Measurements from ENCODE around the gene CCDC148. TPM values are rescaled to one million over a fixed set of nuclear protein-coding genes. Genes with fewer than 3 reads are reported as not detected.

CCDC148 gene
- total and polyA plus RNA-seq, 10 of the 15 experiments (the other 5 are each of a cell fraction or from before 2014, with no cell fraction given) = 0.07 to 0.30 (median 0.18) TPM; not detected in 7

- H3K36me3 ChIP-seq (ENCODE audit: control insufficient read depth in 2 of 2, insufficient read depth in 2 of 2, low read length in 1 of 2) = no peaks in the 10 kb centered on the region
- FAIRE-seq (no peak), ATAC-seq (no peak; the same call in 2 of the 3 replicates), DNase-seq (ENCODE audit: low read depth, low spot score) (no peak)
- H2AFZ ChIP-seq (ENCODE audit: control insufficient read depth, low read depth, low read length) = no peak overlapping the region
- no peak overlapping the region for H3K27ac ChIP-seq (ENCODE audit: control insufficient read depth, insufficient read depth)
- H4K20me1 ChIP-seq (ENCODE audit: control insufficient read depth, insufficient read depth) = no peaks in the 10 kb centered on the region
- ChIA-PET RAD21 (ENCODE audit: unreplicated experiment) (no interaction called here), POLR2A (no interaction called here), SMC1A (ENCODE audit: uncharacterized antibody, unreplicated experiment) (interaction anchor here (1.1 kb wide), 1 partner anchor 8 kb away, joined by 3 read pairs; no protein-coding TSS in a partner anchor), CTCF (interaction anchor here (0.6 to 5.9 kb wide), 3 partner anchors 12 to 1161 kb away, joined by 3 to 24 read pairs (median 3); no protein-coding TSS in a partner anchor)
- H3K79me2 ChIP-seq (ENCODE audit: control insufficient read depth, insufficient read depth, low read length) = peaks cover 6% of the 10 kb centered on the region
- peaks cover 1% of the 10 kb centered on the region; the same call in 1 of the 2 replicates for H3K4me1 ChIP-seq (ENCODE audit: control insufficient read depth, insufficient read depth, low read length)
- no peak overlapping the region for H3K4me2 ChIP-seq (ENCODE audit: control insufficient read depth, insufficient read depth)
- BruUV-seq (replicated peaks) = no TSS peak
- in situ Hi-C loops (cut with MboI) = no loop called here
- H3K9me3 ChIP-seq (replicated peaks; ENCODE audit: control insufficient read depth, insufficient read depth, low read length) = no peaks in the 10 kb centered on the region
- H3K27me3 ChIP-seq (replicated peaks in 1 of 2; ENCODE audit: control insufficient read depth in 2 of 2, insufficient read depth in 2 of 2, low read length in 1 of 2) = no peaks in the 10 kb centered on the region
- intact Hi-C loops (cut with micrococcal nuclease; ENCODE audit: unreplicated experiment) = loop anchor here (5.0 kb wide), 1 partner anchor 289 kb away; no protein-coding TSS in a partner anchor
- 80% methylated on average over 6 of the region's 6 CpGs for WGBS (ENCODE audit: insufficient coverage, insufficient replicate concordance, low lambda C conversion rate, missing lambda C conversion rate)
- H3K9ac ChIP-seq (ENCODE audit: control insufficient read depth, insufficient read depth, low read length) = no peak overlapping the region
- TF ChIP-seq CBFB (IDR thresholded peaks at IDR 0.05; ENCODE audit: low read depth) (no peak), NR2C1 (IDR thresholded peaks at IDR 0.05) (no peak), HCFC1 (IDR thresholded peaks at IDR 0.05; ENCODE audit: low read length) (no peak), SUPT20H (IDR thresholded peaks at IDR 0.05; ENCODE audit: borderline replicate concordance, control insufficient read depth, low read depth, low read length) (no peak), GATAD2B (conservative IDR thresholded peaks at IDR 0.05; ENCODE audit: low read depth) (no peak), ZNF622 (IDR thresholded peaks at IDR 0.05) (no peak), ATF3 (IDR thresholded peaks at IDR 0.05; ENCODE audit: borderline replicate concordance, extremely low read depth, low read depth, low read length) (no peak), RELB (IDR thresholded peaks at IDR 0.05; ENCODE audit: low read depth) (no peak), SMAD5 (IDR thresholded peaks at IDR 0.05; ENCODE audit: low read depth) (no peak), IKZF1 (conservative IDR thresholded peaks at IDR 0.05) (no peak), HDAC6 (IDR thresholded peaks at IDR 0.05; ENCODE audit: unreplicated experiment) (no peak), TAF1 (IDR thresholded peaks at IDR 0.05; ENCODE audit: borderline replicate concordance, low read depth, low read length) (no peak), BHLHE40 (IDR thresholded peaks at IDR 0.05; ENCODE audit: borderline replicate concordance in 1 of 2, low read depth in 2 of 2, low read length in 1 of 2) (no peak), RUNX3 (IDR thresholded peaks at IDR 0.05; ENCODE audit: low read length) (no peak), SMAD1 (IDR thresholded peaks at IDR 0.05; ENCODE audit: low read depth, partially characterized antibody) (no peak), BMI1 (IDR thresholded peaks at IDR 0.05; ENCODE audit: borderline replicate concordance) (no peak)
- no peak overlapping the region for H3K4me3 ChIP-seq
Measured at GRCh38 chr2:158463496-158464095, 7.0 kb upstream of the CCDC148 start.
